SK-N-SH (cell line): ENCODE results near the gene MAGI2.

Source experiments
- CTCF ChIP-seq: fragments of 200-600 bp; sonication (generic); IDR thresholded peaks from 2 replicates; pipeline ENCODE4 v1.6.1; 2017; ENCODE audit warnings: antibody characterized with exemption, mild to moderate bottlenecking, moderate library complexity
- FOSL2 ChIP-seq: IDR thresholded peaks from 2 replicates; pipeline ENCODE4 v1.4.0; 2012; ENCODE audit warnings: low read depth, mild to moderate bottlenecking, moderate library complexity, borderline replicate concordance
- FOXM1 ChIP-seq: IDR thresholded peaks from 2 replicates; pipeline ENCODE4 v1.4.0; 2012; ENCODE audit warnings: low read depth, mild to moderate bottlenecking
- GABPA ChIP-seq: IDR thresholded peaks from 2 replicates; pipeline ENCODE4 v1.4.0; 2012; ENCODE audit warnings: low read depth, mild to moderate bottlenecking
- JUND ChIP-seq: IDR thresholded peaks from 2 replicates; pipeline ENCODE4 v1.4.0; 2012
- PBX3 ChIP-seq: IDR thresholded peaks from 2 replicates; pipeline ENCODE4; 2012
- POLR2AphosphoS5 ChIP-seq: IDR thresholded peaks from 2 replicates; pipeline ENCODE4 v1.6.1; 2012; ENCODE audit warnings: low read depth, low read length
- RAD21 ChIP-seq: IDR thresholded peaks from 2 replicates; pipeline ENCODE4 v1.6.1; 2012; ENCODE audit warnings: mild to moderate bottlenecking, low read length
- RCOR1 ChIP-seq: fragments of 150-350 bp; IDR thresholded peaks from 2 replicates; pipeline ENCODE4 v1.6.1; 2017; ENCODE audit warnings: antibody characterized with exemption, low read length
- REST ChIP-seq: IDR thresholded peaks from 2 replicates; pipeline ENCODE4 v1.6.1; 2012; ENCODE audit warnings: mild to moderate bottlenecking, low read depth, low read length, moderate library complexity
- RFX5 ChIP-seq: IDR thresholded peaks from 2 replicates; pipeline ENCODE4 v1.6.1; 2012; ENCODE audit warnings: mild to moderate bottlenecking, improper control_type of control experiment, low read length
- TAF1 ChIP-seq: IDR thresholded peaks from 2 replicates; pipeline ENCODE4 v1.6.1; 2012; ENCODE audit warnings: low read depth, mild to moderate bottlenecking, low read length, moderate library complexity, borderline replicate concordance
- USF2 ChIP-seq: fragments of 150-350 bp; IDR thresholded peaks from 2 replicates; pipeline ENCODE4 v1.6.1; 2017; ENCODE audit warnings: antibody characterized with exemption, low read length, low read depth, borderline replicate concordance
- YY1 ChIP-seq: IDR thresholded peaks from 2 replicates; pipeline ENCODE4 v1.4.0; 2012; ENCODE audit warnings: low read depth, mild to moderate bottlenecking

GRCh38 chr7:78970440-78970916 is 483.0 kb downstream of the MAGI2 start:
- TF ChIP-seq FOXM1 (no peak), JUND (peak; percentile 22; the same call in 1 of the 2 replicates), CTCF (no peak), FOSL2 (no peak), RAD21 (no peak), RCOR1 (no peak), POLR2AphosphoS5 (no peak), TAF1 (no peak), GABPA (no peak), USF2 (no peak), PBX3 (peak; percentile 42), REST (no peak), YY1 (no peak), RFX5 (no peak)
